ENCODE measurements around the gene TENM4.

Gene TENM4

DNA sequence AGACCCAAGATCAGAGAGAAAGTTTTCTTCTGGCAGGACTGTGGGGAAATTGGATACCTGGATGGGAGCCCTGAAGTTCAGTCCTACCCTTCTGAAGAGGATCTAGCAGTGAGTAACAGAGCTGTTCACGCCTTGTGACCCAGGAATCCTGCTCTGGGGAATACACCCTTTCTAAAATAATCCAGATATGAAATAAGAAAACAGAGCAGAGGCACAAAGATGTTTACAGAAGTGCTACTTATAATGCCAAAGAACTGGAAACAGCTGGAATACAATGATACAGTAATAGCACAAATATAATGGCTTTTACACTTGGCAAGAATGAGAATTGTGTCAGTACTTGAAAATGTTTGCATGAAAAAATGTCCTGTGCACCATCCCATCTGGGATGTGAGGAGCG is 562.2 kb downstream of the TENM4 start:
- H3K9ac ChIP-seq (ENCODE audit: low read length in 5 of 5) = no peak overlapping the region
- H3K27ac ChIP-seq (ENCODE audit: low read depth, low read length) = no peak overlapping the region
- H3K36me3 ChIP-seq (ENCODE audit: control insufficient read depth in 5 of 5, insufficient read depth in 5 of 5, low read length in 5 of 5) = peaks cover 0 to 8% (median 0%) of the 10 kb centered on the region in 5 donors
- H3K4me1 ChIP-seq (ENCODE audit: control insufficient read depth in 5 of 5, insufficient read depth in 5 of 5, low read length in 5 of 5) = no peaks in the 10 kb centered on the region
- H3K4me3 ChIP-seq (ENCODE audit: low read depth in 1 of 5, low read length in 5 of 5) = no peak overlapping the region
- H3K27me3 ChIP-seq (ENCODE audit: control insufficient read depth in 5 of 5, insufficient read depth in 4 of 5, low read length in 5 of 5) = no peaks in the 10 kb centered on the region
- H3K9me3 ChIP-seq (ENCODE audit: control insufficient read depth in 5 of 5, low read length in 5 of 5) = no peaks in the 10 kb centered on the region

DNA sequence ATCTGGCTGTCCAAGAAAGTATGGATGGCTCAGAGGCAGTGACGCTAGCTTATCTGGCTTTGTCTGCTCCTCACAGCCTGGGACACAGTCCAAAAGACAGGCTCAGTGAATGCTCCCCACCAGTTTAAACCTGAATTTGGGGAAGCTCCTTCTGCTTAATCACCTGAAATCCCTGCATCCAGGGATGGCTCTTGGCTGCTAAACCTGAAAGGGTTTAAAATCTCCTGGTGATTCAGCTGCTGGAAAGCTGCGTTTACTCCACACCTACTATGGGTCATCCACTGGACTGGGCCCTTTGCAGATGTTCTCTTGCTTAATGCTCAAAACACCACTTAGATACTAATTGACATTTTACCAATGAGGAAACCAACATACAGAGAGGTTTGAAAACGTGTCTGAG is 564.2 kb downstream of the TENM4 start:
- H3K9ac ChIP-seq (ENCODE audit: low read length in 5 of 5) = no peak overlapping the region
- no peaks in the 10 kb centered on the region for H3K4me1 ChIP-seq (ENCODE audit: control insufficient read depth in 5 of 5, insufficient read depth in 5 of 5, low read length in 5 of 5)
- no peaks in the 10 kb centered on the region for H3K9me3 ChIP-seq (ENCODE audit: control insufficient read depth in 5 of 5, low read length in 5 of 5)
- peaks cover 0 to 8% (median 0%) of the 10 kb centered on the region in 5 donors for H3K36me3 ChIP-seq (ENCODE audit: control insufficient read depth in 5 of 5, insufficient read depth in 5 of 5, low read length in 5 of 5)
- H3K27me3 ChIP-seq (ENCODE audit: control insufficient read depth in 5 of 5, insufficient read depth in 4 of 5, low read length in 5 of 5) = no peaks in the 10 kb centered on the region
- H3K27ac ChIP-seq (ENCODE audit: low read depth, low read length) = no peak overlapping the region
- no peak overlapping the region for H3K4me3 ChIP-seq (ENCODE audit: low read depth in 1 of 5, low read length in 5 of 5)

DNA sequence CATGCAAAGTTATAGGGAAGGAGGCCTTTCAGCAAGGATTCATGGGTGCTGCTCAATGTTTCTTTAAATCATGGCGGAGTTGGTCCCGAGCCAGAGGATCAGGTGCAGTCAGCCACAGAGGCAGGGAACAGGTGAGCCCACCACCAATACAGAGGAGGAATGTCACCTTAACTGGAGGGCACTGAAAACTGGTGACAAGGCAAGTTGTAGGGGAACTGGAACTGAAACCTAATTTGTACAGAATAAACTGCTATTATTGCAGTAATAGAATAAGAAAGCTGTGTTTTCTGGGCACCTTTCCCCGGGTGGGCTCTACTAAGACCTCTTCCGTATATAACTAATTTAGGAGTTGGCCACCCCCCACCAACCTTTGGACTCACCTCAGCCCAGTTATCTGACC is 570.2 kb downstream of the TENM4 start:
- Histone ChIP-seq H3K4me1 (ENCODE audit: control insufficient read depth in 5 of 5, insufficient read depth in 5 of 5, low read length in 5 of 5) (peaks cover 0 to 9% (median 0%) of the 10 kb centered on the region in 5 donors), H3K9ac (ENCODE audit: low read length in 5 of 5) (no peak overlapping the region), H3K9me3 (ENCODE audit: control insufficient read depth in 5 of 5, low read length in 5 of 5) (no peaks in the 10 kb centered on the region), H3K36me3 (ENCODE audit: control insufficient read depth in 5 of 5, insufficient read depth in 5 of 5, low read length in 5 of 5) (peaks cover 0 to 6% (median 2%) of the 10 kb centered on the region in 5 donors), H3K4me3 (ENCODE audit: low read depth in 1 of 5, low read length in 5 of 5) (no peak overlapping the region), H3K27me3 (ENCODE audit: control insufficient read depth in 5 of 5, insufficient read depth in 4 of 5, low read length in 5 of 5) (no peaks in the 10 kb centered on the region), H3K27ac (ENCODE audit: low read depth, low read length) (no peak overlapping the region)

DNA sequence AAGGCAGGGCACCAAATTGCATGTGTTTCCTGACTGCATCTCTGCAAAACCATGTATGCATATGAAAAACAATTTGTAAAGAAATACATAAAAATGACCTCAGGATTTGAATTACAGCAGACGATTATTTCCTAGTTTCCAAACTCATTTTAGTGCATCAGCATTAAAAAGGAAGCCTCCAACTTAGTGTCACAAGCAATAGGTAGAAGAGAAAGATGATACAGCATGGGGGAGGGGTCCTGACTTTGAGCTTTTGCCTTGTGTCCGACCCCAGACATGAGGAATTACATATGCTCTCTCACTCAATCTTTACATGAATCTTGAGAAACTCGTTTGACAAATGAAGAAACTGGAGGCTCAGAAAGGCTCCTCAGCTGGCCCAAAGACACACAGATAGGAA is 571.5 kb downstream of the TENM4 start:
- no peak overlapping the region for H3K9ac ChIP-seq (ENCODE audit: low read length in 5 of 5)
- H3K4me3 ChIP-seq (ENCODE audit: low read depth in 1 of 5, low read length in 5 of 5) = no peak overlapping the region
- H3K27me3 ChIP-seq (ENCODE audit: control insufficient read depth in 5 of 5, insufficient read depth in 4 of 5, low read length in 5 of 5) = no peaks in the 10 kb centered on the region
- H3K4me1 ChIP-seq (ENCODE audit: control insufficient read depth in 5 of 5, insufficient read depth in 5 of 5, low read length in 5 of 5) = peaks cover 0 to 9% (median 0%) of the 10 kb centered on the region in 5 donors
- peaks cover 0 to 6% (median 0%) of the 10 kb centered on the region in 5 donors for H3K36me3 ChIP-seq (ENCODE audit: control insufficient read depth in 5 of 5, insufficient read depth in 5 of 5, low read length in 5 of 5)
- no peaks in the 10 kb centered on the region for H3K9me3 ChIP-seq (ENCODE audit: control insufficient read depth in 5 of 5, low read length in 5 of 5)
- H3K27ac ChIP-seq (ENCODE audit: low read depth, low read length) = no peak overlapping the region

DNA sequence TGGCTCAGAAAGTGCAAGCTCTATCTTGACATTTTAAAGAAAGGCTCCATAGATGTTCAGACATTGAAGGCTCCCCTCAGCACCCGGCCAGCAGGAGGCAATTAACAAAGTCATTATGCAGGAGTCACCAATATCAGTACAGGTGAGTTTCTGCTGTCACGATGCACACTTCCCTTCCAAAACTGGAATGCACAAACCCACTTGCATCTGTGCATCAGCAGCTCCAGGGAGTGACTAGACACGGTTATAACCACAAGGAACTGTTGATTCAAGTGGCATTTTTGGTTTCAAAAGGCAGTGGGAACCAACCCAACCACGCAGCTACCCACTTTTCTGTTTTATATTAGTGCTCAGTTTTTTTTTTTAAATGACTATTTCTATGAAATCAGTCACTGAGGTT is 572.3 kb downstream of the TENM4 start:
- H3K9ac ChIP-seq (ENCODE audit: low read length in 5 of 5) = no peak overlapping the region
- H3K4me3 ChIP-seq (ENCODE audit: low read depth in 1 of 5, low read length in 5 of 5) = no peak overlapping the region
- peaks cover 0 to 9% (median 0%) of the 10 kb centered on the region in 5 donors for H3K4me1 ChIP-seq (ENCODE audit: control insufficient read depth in 5 of 5, insufficient read depth in 5 of 5, low read length in 5 of 5)
- peaks cover 0 to 6% (median 0%) of the 10 kb centered on the region in 5 donors for H3K36me3 ChIP-seq (ENCODE audit: control insufficient read depth in 5 of 5, insufficient read depth in 5 of 5, low read length in 5 of 5)
- no peaks in the 10 kb centered on the region for H3K9me3 ChIP-seq (ENCODE audit: control insufficient read depth in 5 of 5, low read length in 5 of 5)
- no peaks in the 10 kb centered on the region for H3K27me3 ChIP-seq (ENCODE audit: control insufficient read depth in 5 of 5, insufficient read depth in 4 of 5, low read length in 5 of 5)
- H3K27ac ChIP-seq (ENCODE audit: low read depth, low read length) = no peak overlapping the region

DNA sequence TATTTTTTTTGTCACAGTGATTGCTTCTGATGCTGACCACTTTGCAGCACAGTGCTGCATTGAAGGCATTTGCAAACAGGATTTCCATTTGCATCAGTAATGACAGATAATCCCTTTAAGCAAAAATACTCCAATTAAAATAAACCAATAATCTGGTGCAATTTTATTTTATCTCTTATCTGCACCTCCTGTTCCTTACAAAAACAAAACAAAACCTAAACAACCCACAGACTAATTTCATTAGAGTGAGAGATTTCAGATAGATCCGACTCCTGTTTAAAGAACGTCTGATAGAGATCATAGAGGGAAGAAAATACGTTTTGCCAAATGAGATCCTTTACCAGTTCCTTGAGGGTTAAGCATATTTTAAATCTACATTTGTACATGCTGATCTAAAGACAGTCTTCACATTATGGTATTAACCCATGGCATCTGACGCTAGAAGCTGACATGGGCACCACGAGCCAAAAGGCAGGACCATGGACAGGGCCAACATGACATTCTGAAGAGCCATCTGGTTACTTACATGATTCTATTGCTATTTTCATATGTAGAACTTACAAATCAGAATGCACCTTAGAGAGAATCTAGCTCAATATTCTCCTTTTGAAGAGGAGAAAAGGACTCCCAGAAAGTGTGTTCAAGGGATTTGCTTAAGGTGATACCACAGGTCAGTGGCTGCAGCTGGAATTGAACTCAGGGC is 580.0 kb downstream of the TENM4 start:
- Histone ChIP-seq H3K9me3 (ENCODE audit: control insufficient read depth in 5 of 5, low read length in 5 of 5) (no peaks in the 10 kb centered on the region), H3K4me1 (ENCODE audit: control insufficient read depth in 5 of 5, insufficient read depth in 5 of 5, low read length in 5 of 5) (no peaks in the 10 kb centered on the region), H3K4me3 (ENCODE audit: low read depth in 1 of 5, low read length in 5 of 5) (no peak overlapping the region), H3K36me3 (ENCODE audit: control insufficient read depth in 5 of 5, insufficient read depth in 5 of 5, low read length in 5 of 5) (peaks cover 2 to 8% (median 4%) of the 10 kb centered on the region in 5 donors), H3K27ac (ENCODE audit: low read depth, low read length) (no peak overlapping the region), H3K9ac (ENCODE audit: low read length in 5 of 5) (no peak overlapping the region), H3K27me3 (ENCODE audit: control insufficient read depth in 5 of 5, insufficient read depth in 4 of 5, low read length in 5 of 5) (no peaks in the 10 kb centered on the region)

DNA sequence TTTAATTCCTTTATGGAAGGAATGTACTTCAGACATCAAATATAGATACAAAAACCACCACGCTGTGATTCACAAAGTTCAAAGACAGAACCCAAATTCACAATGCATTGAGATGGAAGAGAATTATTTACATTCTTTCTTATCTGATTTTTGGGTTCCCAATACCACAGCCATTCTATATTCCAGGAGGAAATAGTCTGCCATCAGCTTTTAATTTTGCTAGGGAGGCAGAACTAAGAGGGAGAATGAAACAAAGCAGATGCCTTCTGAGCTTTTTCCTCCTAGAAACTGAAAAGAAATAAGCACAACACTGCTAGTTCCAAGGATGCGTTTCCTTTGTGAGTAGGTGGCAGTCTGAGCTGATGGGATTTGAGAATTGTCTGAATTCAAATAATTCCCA is 583.1 kb downstream of the TENM4 start:
- Histone ChIP-seq H3K9ac (ENCODE audit: low read length in 5 of 5) (no peak overlapping the region), H3K36me3 (ENCODE audit: control insufficient read depth in 5 of 5, insufficient read depth in 5 of 5, low read length in 5 of 5) (peaks cover 5 to 10% (median 6%) of the 10 kb centered on the region in 5 donors), H3K27ac (ENCODE audit: low read depth, low read length) (no peak overlapping the region), H3K9me3 (ENCODE audit: control insufficient read depth in 5 of 5, low read length in 5 of 5) (no peaks in the 10 kb centered on the region), H3K4me1 (ENCODE audit: control insufficient read depth in 5 of 5, insufficient read depth in 5 of 5, low read length in 5 of 5) (no peaks in the 10 kb centered on the region), H3K27me3 (ENCODE audit: control insufficient read depth in 5 of 5, insufficient read depth in 4 of 5, low read length in 5 of 5) (no peaks in the 10 kb centered on the region), H3K4me3 (ENCODE audit: low read depth in 1 of 5, low read length in 5 of 5) (no peak overlapping the region)

DNA sequence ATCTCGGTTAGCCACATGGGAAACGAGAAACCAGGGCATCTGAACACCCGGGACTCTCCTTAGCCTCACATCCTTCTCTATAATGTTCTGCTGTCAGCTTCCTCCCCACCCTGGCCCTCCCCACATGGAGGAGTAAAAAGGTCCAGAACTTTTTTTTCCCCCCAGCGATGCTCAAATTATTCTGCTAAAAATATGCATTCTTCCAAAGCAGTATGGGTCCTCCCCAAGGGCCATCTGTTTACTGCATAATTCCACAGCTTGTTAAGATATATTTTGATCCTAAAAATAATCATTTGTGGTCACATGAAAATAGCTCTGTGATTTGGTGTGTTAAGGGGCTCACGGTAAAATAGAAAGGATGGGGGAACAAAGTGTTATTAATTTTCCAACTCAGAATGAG is 584.6 kb downstream of the TENM4 start:
- H3K4me1 ChIP-seq (ENCODE audit: control insufficient read depth in 5 of 5, insufficient read depth in 5 of 5, low read length in 5 of 5) = peaks cover 0 to 8% (median 6%) of the 10 kb centered on the region in 5 donors
- peaks cover 3 to 6% (median 6%) of the 10 kb centered on the region in 5 donors for H3K36me3 ChIP-seq (ENCODE audit: control insufficient read depth in 5 of 5, insufficient read depth in 5 of 5, low read length in 5 of 5)
- no peak overlapping the region for H3K4me3 ChIP-seq (ENCODE audit: low read depth in 1 of 5, low read length in 5 of 5)
- no peaks in the 10 kb centered on the region for H3K27me3 ChIP-seq (ENCODE audit: control insufficient read depth in 5 of 5, insufficient read depth in 4 of 5, low read length in 5 of 5)
- no peak overlapping the region for H3K9ac ChIP-seq (ENCODE audit: low read length in 5 of 5)
- H3K27ac ChIP-seq (ENCODE audit: low read depth, low read length) = no peak overlapping the region
- H3K9me3 ChIP-seq (ENCODE audit: control insufficient read depth in 5 of 5, low read length in 5 of 5) = no peaks in the 10 kb centered on the region

DNA sequence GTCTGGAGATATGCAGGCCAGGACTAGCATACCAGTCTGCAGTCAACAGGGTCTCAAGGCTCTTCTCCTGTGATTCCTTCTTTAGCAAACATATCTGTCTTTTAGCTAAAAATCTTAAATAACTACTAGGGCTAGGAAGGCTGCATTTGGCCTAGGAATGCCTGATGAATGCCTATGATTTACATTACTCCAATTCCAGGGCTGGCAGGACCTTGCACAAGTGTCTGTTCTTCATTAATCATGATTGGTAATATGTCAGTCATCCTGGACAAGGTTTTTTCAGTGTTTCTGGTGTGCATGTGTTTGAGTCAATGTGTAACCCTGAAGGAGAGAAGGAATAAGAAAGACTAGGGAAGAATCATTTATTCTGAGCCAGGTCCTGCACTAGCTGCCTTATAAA is 585.7 kb downstream of the TENM4 start:
- Histone ChIP-seq H3K9ac (ENCODE audit: low read length in 5 of 5) (no peak overlapping the region), H3K9me3 (ENCODE audit: control insufficient read depth in 5 of 5, low read length in 5 of 5) (no peaks in the 10 kb centered on the region), H3K36me3 (ENCODE audit: control insufficient read depth in 5 of 5, insufficient read depth in 5 of 5, low read length in 5 of 5) (peaks cover 3 to 6% (median 6%) of the 10 kb centered on the region in 5 donors), H3K27me3 (ENCODE audit: control insufficient read depth in 5 of 5, insufficient read depth in 4 of 5, low read length in 5 of 5) (no peaks in the 10 kb centered on the region), H3K27ac (ENCODE audit: low read depth, low read length) (no peak overlapping the region), H3K4me1 (ENCODE audit: control insufficient read depth in 5 of 5, insufficient read depth in 5 of 5, low read length in 5 of 5) (peaks cover 0 to 8% (median 6%) of the 10 kb centered on the region in 5 donors), H3K4me3 (ENCODE audit: low read depth in 1 of 5, low read length in 5 of 5) (no peak overlapping the region)

DNA sequence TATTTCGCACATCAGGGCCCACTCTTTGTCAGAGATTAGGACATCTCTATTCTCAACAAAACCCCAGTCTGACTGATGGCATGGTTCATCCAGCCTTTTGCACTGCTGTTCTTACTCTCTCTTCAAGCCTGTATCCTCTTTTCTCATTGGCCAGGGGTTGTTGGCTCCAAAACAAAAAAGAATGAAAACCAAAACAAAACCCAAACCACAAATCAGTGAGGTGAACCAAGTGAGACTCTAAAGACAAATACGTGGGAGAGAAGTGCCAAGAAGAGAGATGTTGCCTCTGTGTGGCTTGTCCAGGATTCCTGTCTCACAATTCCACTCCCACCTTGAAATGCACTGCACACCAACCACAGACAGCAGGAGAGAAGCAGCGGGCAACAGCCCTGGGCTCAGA is 587.3 kb downstream of the TENM4 start:
- H3K4me3 ChIP-seq (ENCODE audit: low read depth in 1 of 5, low read length in 5 of 5) = no peak overlapping the region
- H3K9me3 ChIP-seq (ENCODE audit: control insufficient read depth in 5 of 5, low read length in 5 of 5) = no peaks in the 10 kb centered on the region
- no peak overlapping the region for H3K9ac ChIP-seq (ENCODE audit: low read length in 5 of 5)
- H3K4me1 ChIP-seq (ENCODE audit: control insufficient read depth in 5 of 5, insufficient read depth in 5 of 5, low read length in 5 of 5) = peaks cover 0 to 8% (median 6%) of the 10 kb centered on the region in 5 donors
- peaks cover 3 to 6% (median 6%) of the 10 kb centered on the region in 5 donors for H3K36me3 ChIP-seq (ENCODE audit: control insufficient read depth in 5 of 5, insufficient read depth in 5 of 5, low read length in 5 of 5)
- no peak overlapping the region for H3K27ac ChIP-seq (ENCODE audit: low read depth, low read length)
- H3K27me3 ChIP-seq (ENCODE audit: control insufficient read depth in 5 of 5, insufficient read depth in 4 of 5, low read length in 5 of 5) = no peaks in the 10 kb centered on the region

Measured in subcutaneous abdominal adipose tissue (tissue), 5 donors.